ENCODE measurements around the gene PLD6. TPM values are rescaled to one million over a fixed set of nuclear protein-coding genes. Genes with fewer than 3 reads are reported as not detected.
A peak's percentile ranks its signal among the peaks of the same experiment; 100 is the strongest.
"Not testable (repeated sequence)": the region's sequence is repeated elsewhere in the genome, so short reads cannot be mapped to it uniquely, and the experiment has no call there.

The PLD6 gene
- total RNA-seq, 1 donor = 4.3 TPM

DNA sequence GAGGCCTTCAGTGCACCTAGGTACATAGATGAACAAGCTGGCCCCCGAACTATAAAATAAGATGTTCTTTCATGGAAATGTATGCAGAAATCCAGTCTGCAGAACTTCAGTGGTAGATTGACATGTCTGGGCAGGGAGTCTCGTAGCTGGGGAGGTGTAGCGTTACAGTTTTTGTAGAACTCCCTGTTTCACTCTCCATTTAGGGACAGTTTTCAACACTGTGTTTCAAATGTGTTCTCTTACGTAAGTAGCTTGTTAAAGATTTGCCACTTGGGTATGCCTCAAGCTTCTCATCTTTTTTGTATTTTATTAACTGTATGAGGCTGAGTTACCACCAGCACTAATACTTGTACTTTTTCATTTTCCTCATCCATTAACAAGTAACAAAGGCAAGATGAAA lies 46.6 kb downstream of the PLD6 start:
- no peak overlapping the region for H3K4me3 ChIP-seq (ENCODE audit: low read depth, low read length)
- TF ChIP-seq, protein P1, sequence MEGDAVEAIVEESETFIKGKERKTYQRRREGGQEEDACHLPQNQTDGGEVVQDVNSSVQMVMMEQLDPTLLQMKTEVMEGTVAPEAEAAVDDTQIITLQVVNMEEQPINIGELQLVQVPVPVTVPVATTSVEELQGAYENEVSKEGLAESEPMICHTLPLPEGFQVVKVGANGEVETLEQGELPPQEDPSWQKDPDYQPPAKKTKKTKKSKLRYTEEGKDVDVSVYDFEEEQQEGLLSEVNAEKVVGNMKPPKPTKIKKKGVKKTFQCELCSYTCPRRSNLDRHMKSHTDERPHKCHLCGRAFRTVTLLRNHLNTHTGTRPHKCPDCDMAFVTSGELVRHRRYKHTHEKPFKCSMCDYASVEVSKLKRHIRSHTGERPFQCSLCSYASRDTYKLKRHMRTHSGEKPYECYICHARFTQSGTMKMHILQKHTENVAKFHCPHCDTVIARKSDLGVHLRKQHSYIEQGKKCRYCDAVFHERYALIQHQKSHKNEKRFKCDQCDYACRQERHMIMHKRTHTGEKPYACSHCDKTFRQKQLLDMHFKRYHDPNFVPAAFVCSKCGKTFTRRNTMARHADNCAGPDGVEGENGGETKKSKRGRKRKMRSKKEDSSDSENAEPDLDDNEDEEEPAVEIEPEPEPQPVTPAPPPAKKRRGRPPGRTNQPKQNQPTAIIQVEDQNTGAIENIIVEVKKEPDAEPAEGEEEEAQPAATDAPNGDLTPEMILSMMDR (IDR thresholded peaks at IDR 0.05; ENCODE audit: insufficient read depth, low read length) = no peak
- no peak for DNase-seq (ENCODE audit: low read depth)

DNA sequence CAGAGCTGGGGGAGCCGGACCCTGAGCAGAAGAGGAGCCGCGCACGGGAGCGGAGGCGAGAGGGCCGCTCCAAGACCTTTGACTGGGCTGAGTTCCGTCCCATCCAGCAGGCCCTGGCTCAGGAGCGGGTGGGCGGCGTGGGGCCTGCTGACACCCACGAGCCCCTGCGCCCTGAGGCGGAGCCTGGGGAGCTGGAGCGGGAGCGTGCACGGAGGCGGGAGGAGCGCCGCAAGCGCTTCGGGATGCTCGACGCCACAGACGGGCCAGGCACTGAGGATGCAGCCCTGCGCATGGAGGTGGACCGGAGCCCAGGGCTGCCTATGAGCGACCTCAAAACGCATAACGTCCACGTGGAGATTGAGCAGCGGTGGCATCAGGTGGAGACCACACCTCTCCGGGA lies 47.6 kb downstream of the PLD6 start:
- not testable (repeated sequence) for DNase-seq (ENCODE audit: low read depth)

DNA sequence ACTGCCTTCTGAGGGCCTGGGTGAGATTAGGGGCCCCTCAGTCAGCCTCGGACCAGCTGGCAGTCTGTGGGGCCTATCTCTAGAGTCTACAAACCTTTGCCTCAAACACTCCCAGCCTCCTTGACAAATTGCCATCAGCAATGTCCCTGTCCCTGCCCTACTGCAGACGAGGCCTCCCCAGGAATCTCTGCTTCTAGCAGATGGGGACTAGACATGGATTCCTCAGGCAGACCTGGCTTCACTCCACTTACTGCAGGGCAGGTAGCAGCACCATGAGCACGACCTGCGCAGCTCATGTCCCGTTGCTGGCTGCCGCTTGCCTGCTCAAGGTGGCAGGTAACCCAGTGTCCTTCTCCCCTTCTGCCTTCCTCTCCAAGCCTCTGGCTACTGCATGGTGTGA lies 49.1 kb downstream of the PLD6 start:
- TF ChIP-seq, protein P1 (IDR thresholded peaks at IDR 0.05; ENCODE audit: insufficient read depth, low read length) = no peak
- H3K4me3 ChIP-seq (ENCODE audit: low read depth, low read length) = no peak overlapping the region

More for the DNA sequence above, 47.6 kb downstream of the PLD6 start:
- not testable (repeated sequence) for H3K4me3 ChIP-seq (ENCODE audit: low read depth, low read length)

DNA sequence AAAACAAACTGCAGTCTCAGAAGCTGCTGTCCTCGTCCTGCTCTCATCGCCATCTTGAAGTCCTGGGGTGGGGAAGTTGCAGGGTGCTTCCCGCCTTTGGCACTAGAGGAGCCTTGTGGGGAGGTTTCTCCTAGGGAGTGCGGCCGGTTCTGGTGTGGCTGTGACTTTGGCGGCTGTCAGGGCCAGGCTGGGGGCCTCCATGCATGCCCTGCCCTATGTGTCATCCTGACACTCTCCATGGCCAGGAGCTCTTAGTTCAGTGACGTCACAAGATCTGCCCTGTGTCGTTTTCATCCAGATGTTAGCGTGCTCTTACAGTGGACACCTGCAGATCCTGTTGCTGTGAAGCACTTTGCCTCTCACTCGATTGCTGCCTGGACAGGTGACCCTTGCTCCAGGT lies 49.6 kb downstream of the PLD6 start:
- TF ChIP-seq, protein P1 (IDR thresholded peaks at IDR 0.05; ENCODE audit: insufficient read depth, low read length) = no peak
- no peak overlapping the region for H3K4me3 ChIP-seq (ENCODE audit: low read depth, low read length)
- peak; percentile 72 for DNase-seq (ENCODE audit: low read depth)

More for the DNA sequence above, 49.1 kb downstream of the PLD6 start:
- no peak for DNase-seq (ENCODE audit: low read depth)

DNA sequence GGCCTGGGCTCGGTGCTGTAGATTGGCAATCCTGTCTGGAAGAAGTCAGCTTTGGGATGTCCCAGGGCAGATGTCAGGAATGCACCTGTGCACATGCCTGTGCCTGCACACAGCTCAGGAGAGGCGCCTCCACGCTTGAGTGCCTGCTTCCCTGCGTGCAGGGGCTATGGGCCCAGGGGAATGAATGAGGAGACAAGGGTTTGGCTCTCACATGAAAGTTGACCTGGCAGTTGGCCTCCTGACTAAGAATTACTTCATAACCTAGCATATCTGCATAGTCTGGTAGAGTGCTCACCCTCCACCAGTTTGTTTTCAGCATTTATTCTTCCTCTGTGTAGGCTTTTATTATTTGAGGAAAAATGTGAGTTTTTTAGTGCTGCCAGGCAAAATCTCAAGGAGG lies 50.0 kb downstream of the PLD6 start:
- peak; percentile 93 for DNase-seq (ENCODE audit: low read depth)
- H3K4me3 ChIP-seq (ENCODE audit: low read depth, low read length) = no peak overlapping the region
- TF ChIP-seq, protein P1 (IDR thresholded peaks at IDR 0.05; ENCODE audit: insufficient read depth, low read length) = no peak

DNA sequence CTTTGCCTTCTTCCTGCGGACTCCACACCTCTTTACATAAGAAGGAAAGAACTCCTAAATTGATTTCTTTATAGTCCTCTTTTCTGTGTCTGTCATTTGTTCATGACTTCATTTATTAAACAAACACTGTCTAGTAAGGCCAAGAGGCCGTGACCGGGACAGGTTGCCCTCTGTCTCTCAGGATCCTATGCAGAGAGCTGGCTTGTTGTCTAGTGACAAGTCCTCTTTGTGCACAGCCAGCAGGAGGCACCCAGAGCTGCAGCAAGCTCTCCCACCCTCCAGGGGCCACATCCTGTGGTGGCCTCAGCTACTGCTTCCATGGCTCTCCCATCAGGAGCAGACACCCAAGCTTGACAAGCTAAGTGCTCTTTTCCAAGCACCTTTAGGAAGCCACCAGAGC lies 50.6 kb downstream of the PLD6 start:
- no peak overlapping the region for H3K4me3 ChIP-seq (ENCODE audit: low read depth, low read length)
- DNase-seq (ENCODE audit: low read depth) = no peak
- TF ChIP-seq, protein P1 (IDR thresholded peaks at IDR 0.05; ENCODE audit: insufficient read depth, low read length) = no peak

DNA sequence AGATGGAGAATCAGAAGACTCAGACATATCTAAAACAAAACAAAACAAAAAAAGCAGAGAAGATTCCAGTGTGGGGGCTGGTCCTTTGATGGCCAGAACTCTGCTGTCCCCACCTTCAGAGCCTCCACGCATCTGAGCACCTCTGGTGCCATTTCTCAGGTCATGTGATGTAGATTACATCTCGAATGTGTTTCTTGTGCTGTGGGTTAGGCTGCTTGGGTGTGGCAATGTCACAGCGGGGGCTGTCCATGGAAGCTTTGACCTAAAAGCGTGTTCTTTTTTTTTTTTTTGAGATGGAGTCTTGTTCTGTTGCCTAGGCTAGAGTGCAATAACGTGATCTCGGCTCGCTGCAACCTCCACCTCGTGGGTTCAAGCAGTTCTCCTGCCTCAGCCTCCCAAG lies 51.2 kb downstream of the PLD6 start:
- DNase-seq (ENCODE audit: low read depth) = no peak
- TF ChIP-seq, protein P1 (IDR thresholded peaks at IDR 0.05; ENCODE audit: insufficient read depth, low read length) = no peak
- no peak overlapping the region for H3K4me3 ChIP-seq (ENCODE audit: low read depth, low read length)

Data from fibroblast of the aortic adventitia (primary cell).